ENCODE results near the gene CTNNA3. TPM values are rescaled to one million over a fixed set of nuclear protein-coding genes. Genes with fewer than 3 reads are reported as not detected.
A peak's percentile ranks its signal among the peaks of the same experiment; 100 is the strongest.

The CTNNA3 gene
- total RNA-seq, 2 donors from 2014 or later: 20.3 to 23.8 TPM

DNA sequence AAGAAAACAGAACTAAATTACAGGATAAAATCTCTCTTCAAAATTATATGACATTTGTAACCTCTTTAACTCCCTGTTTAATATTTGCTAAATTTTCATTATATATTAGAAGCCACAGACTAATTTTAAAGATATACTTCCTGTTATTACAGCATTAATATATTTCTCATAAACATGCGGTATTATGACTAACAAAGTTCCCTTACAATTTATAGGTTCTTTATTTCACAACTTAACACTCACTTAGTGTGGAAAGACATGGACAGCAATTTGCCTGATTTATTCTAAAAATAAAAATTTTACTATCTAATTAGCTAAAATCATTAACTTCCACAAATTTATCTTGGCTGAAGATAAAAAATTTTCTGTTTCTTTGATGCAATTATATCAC lies 29.0 kb downstream of the CTNNA3 start:
- Histone ChIP-seq H3K4me3 (no peak overlapping the region), H3K36me3 (no peaks in the 10 kb centered on the region), H3K4me1 (peaks cover 0 to 16% of the 10 kb centered on the region in 2 donors), H3K27me3 (no peaks in the 10 kb centered on the region), H3K9me3 (no peaks in the 10 kb centered on the region), H3K27ac (peak overlapping the region in 1 of 2 donors; percentile 61)
- TF ChIP-seq, protein P1, sequence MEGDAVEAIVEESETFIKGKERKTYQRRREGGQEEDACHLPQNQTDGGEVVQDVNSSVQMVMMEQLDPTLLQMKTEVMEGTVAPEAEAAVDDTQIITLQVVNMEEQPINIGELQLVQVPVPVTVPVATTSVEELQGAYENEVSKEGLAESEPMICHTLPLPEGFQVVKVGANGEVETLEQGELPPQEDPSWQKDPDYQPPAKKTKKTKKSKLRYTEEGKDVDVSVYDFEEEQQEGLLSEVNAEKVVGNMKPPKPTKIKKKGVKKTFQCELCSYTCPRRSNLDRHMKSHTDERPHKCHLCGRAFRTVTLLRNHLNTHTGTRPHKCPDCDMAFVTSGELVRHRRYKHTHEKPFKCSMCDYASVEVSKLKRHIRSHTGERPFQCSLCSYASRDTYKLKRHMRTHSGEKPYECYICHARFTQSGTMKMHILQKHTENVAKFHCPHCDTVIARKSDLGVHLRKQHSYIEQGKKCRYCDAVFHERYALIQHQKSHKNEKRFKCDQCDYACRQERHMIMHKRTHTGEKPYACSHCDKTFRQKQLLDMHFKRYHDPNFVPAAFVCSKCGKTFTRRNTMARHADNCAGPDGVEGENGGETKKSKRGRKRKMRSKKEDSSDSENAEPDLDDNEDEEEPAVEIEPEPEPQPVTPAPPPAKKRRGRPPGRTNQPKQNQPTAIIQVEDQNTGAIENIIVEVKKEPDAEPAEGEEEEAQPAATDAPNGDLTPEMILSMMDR (IDR thresholded peaks at IDR 0.05): no peak
- no peak for DNase-seq (ENCODE audit: low spot score)

DNA sequence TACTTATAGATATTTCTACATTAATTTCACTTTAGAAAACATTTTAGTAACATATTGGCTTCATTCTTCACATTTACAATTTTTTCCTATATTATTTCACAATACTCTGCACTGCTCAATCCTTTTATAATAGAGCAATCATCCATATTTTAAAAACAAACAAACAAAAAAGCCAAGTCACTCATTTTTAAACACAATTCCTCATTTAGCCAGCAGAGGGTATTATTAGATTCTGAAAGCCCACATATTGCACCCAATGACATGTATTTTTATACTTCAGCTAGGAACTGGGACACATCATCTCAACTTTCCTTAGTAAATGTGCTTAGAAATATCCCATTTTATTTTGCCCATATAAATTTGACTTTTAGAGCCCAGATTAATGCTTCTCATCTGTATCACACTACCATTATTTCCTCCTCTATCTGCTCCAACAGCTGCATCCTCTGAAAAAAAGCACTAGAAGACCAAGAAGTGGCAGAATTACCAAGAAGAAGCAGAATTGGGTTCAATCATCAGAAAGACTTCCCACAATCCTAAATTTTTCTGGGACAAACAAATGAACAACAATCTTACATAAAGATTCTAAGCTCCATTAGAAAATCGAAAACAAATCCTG lies 29.5 kb downstream of the CTNNA3 start:
- Histone ChIP-seq H3K4me3 (no peak overlapping the region), H3K27ac (peak overlapping the region; percentile 22 to 61), H3K27me3 (no peaks in the 10 kb centered on the region), H3K4me1 (peaks cover 0 to 16% of the 10 kb centered on the region in 2 donors), H3K36me3 (no peaks in the 10 kb centered on the region), H3K9me3 (no peaks in the 10 kb centered on the region)
- no peak for DNase-seq (ENCODE audit: low spot score)
- TF ChIP-seq, protein P1 (IDR thresholded peaks at IDR 0.05): peak; percentile 28 to 62

DNA sequence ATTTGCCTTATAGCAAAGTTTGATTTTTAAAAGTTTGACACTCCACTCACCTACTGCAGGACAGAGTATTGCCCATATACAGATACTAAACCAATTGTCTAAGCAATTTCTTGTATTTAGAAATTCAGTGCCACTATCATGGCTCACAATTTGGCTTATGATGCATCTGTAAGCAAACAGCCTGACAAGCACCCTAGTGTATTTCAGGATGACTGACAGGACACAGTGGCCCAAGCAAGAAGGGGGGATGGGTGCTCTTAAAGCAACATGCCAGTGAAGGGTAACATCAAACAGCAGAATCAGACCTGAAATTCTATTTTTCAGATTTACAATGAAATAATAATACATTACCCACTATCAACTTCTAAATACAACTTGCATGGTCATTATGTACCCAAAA lies 30.5 kb downstream of the CTNNA3 start:
- TF ChIP-seq, protein P1 (IDR thresholded peaks at IDR 0.05): no peak
- Histone ChIP-seq H3K27me3 (no peaks in the 10 kb centered on the region), H3K27ac (peak overlapping the region; percentile 22 to 61), H3K9me3 (no peaks in the 10 kb centered on the region), H3K4me3 (peak overlapping the region; percentile 10 to 14), H3K36me3 (no peaks in the 10 kb centered on the region), H3K4me1 (peaks cover 0 to 15% of the 10 kb centered on the region in 2 donors)
- no peak for DNase-seq (ENCODE audit: low spot score)

DNA sequence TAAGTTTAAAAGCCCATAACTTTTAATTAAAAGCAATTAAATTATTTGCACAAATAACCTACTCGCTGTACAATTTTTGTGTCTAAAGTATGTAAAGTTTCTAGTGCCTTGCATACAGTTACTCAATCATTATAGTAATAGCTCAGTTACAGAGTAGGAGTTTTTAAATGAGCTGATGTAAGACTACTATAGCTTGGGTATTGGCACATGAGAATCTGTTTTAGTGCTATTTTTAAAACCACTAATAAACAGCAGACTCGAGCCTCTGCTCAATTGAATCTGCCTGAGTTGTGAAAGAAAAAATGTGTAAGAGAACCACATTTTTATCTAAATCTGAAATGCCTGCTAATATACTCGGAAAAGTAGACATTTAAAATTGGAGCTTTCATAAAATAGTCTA lies 31.1 kb downstream of the CTNNA3 start:
- Histone ChIP-seq H3K36me3 (no peaks in the 10 kb centered on the region), H3K4me1 (peaks cover 0 to 9% of the 10 kb centered on the region in 2 donors), H3K9me3 (no peaks in the 10 kb centered on the region), H3K27me3 (no peaks in the 10 kb centered on the region), H3K4me3 (peak overlapping the region; percentile 10 to 14), H3K27ac (peak overlapping the region; percentile 22 to 61)
- TF ChIP-seq, protein P1 (IDR thresholded peaks at IDR 0.05): no peak
- DNase-seq (ENCODE audit: low spot score): no peak

DNA sequence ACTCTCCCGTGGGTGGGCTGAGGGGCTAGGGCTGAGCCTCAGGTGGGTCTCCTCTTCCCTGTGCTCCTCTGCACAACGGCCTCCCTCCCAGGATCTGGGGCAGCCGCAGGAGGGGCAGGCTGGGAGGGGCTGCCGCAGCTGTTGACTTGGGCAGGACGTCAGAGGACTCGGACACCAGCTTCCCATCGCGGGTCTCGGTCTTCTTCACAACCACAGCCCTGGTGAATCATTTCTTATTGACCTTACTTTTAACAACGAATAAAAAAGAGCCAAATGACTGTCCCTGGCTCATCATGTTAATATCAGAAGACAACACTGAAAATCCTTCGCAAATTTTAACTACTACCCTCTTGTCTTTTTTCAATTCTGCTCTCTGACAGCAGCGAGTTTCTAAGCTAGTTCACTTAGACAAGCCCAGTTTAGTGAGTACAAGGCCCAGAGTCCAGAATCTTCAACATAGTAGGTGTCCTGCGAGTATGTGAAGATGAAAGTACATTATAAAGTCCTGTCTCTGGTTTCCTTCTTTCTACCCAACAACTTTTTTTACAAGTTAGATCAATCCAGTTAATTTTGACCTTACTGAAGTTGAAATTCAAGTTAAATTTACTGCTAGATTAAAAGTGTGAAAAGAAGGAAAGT lies 32.4 kb downstream of the CTNNA3 start:
- H3K4me3 ChIP-seq: no peak overlapping the region
- no peaks in the 10 kb centered on the region for H3K9me3 ChIP-seq
- TF ChIP-seq, protein P1 (IDR thresholded peaks at IDR 0.05): no peak
- H3K27me3 ChIP-seq: no peaks in the 10 kb centered on the region
- no peaks in the 10 kb centered on the region for H3K36me3 ChIP-seq
- H3K27ac ChIP-seq: peak overlapping the region; percentile 15 to 54
- DNase-seq (ENCODE audit: low spot score): no peak
- peaks cover 0 to 3% of the 10 kb centered on the region in 2 donors for H3K4me1 ChIP-seq

All from right atrium auricular region (tissue), 2 donors.